C4-2B (cell line): ENCODE measurements around the gene ROR2.

Experiments
- ZFX ChIP-seq: fragments of 450-650 bp; IDR thresholded peaks from 2 replicates; pipeline ENCODE4 v1.6.1; 2017
- TF ChIP-seq, protein P1 (sequence below): fragments of 450-650 bp; conservative IDR thresholded peaks from 2 replicates; pipeline ENCODE4 v1.5.1; 2017; ENCODE audit warnings: mild to moderate bottlenecking

DNA sequence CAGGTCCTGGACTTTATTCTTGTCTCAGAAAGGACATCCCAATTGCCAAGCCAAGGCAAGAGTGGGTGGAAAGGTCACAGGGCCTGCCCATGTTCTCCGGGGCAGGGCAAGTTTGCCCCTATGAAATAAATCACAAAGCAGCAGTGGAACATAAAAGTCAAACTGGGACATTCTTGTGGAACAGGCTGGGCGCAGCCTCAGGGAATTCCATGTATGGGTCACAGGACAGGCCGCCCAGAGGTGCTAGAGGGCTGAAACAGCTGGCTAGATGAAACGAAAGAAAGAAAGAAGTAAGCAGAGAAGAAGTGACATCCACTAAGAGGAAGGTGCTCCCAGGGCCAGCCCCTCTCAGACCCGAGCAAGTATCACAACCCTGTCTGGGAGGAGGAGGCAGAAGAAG, 307.3 kb downstream of the ROR2 start:
- TF ChIP-seq, protein P1, sequence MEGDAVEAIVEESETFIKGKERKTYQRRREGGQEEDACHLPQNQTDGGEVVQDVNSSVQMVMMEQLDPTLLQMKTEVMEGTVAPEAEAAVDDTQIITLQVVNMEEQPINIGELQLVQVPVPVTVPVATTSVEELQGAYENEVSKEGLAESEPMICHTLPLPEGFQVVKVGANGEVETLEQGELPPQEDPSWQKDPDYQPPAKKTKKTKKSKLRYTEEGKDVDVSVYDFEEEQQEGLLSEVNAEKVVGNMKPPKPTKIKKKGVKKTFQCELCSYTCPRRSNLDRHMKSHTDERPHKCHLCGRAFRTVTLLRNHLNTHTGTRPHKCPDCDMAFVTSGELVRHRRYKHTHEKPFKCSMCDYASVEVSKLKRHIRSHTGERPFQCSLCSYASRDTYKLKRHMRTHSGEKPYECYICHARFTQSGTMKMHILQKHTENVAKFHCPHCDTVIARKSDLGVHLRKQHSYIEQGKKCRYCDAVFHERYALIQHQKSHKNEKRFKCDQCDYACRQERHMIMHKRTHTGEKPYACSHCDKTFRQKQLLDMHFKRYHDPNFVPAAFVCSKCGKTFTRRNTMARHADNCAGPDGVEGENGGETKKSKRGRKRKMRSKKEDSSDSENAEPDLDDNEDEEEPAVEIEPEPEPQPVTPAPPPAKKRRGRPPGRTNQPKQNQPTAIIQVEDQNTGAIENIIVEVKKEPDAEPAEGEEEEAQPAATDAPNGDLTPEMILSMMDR: no peak
- TF ChIP-seq ZFX: no peak
